ENCODE measurements around the gene MNS1. TPM values are rescaled to one million over a fixed set of nuclear protein-coding genes. Genes with fewer than 3 reads are reported as not detected.
"Not testable (repeated sequence)": the region's sequence is repeated elsewhere in the genome, so short reads cannot be mapped to it uniquely, and the experiment has no call there.

Gene MNS1
- 1 to 10 TPM; 1.5 to 2.2 TPM for total RNA-seq
- long read RNA-seq, donor 1, partial matches to known transcripts: 1 of 1 reads
- long read RNA-seq, donor 1, other reads (novel, unspliced or antisense): 0 of 1 reads
- long read RNA-seq, donor 2: 0 reads

DNA sequence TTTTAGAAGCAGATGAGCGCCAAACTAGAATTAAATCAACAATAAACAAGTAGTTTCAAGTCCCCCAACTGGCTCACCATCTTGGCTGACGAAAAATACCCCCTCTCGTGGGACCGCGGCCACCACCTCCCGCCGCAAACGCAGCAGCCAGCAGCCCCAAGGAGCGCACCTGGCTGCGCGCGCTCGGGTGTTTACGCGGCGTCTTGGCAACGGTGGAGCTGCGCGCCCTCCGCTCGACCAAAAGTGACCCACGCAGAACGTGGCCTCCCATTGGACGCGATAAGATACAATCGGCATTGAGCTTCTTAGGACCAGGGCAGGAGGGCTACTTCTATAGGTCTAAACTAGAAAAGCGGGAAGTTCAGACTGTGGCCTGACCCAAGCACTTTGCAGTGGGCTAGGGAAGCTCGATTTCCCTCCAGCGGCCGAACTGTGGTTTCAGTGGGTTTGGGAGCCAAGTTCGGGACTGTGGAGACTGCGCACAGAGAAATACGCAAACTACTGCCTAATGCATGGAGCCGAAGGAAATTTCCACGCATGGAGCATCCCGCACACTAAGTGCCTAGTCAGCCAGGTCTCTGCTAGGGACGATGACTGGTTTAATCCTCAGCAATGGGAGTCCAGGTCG, at the start of gene MNS1:
TSS of gene MNS1 (minus strand) at position 245 of the 628 bp plus-strand sequence. CDS start at position 80, 165 bp downstream.
- intact Hi-C loops (cut with DNase I): no loop called here
- peak; percentile 96 for DNase-seq (ENCODE audit: low spot score)

DNA sequence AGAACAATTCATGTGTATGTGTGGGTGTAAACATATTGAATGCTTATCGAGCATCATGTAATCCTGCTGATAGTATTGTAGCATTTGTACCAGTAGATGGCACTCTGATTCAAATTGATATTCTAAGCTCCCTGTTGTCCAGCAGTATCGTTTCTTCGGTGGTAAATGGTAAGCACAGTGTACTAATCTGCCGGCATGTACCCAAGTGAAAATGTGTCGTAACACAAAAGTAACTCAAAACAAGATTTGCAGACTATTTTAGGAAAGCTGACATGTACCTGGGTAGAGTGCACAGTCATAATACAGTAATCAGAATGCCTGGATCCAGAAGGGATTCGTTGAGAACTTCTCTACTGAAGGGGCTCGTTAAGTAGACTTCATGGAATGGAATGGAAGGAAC, 31.7 kb upstream of the MNS1 start:
- intact Hi-C loops (cut with DNase I): loop anchor here (10.0 kb wide), 4 partner anchors 328 to 718 kb away; no protein-coding TSS in a partner anchor
- no peak for DNase-seq (ENCODE audit: low spot score)

DNA sequence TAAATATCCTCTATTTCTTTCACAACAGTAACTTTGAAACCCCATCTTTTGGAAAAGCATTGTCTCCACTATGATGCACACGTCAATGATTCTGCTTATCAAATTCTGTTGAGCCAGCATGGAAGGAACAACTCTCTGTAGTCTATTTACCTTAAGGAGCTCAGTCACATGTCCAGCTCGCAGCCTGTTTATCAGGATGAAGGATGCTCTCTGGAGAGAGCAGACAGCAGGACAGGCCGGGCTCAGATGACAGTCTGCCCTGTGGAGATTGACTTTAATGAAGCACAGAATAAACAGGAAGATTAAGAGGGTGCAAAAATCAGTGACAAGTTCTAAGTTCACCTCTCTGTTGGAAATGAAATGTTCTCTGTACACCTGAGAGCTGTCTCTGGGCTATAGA, 30.6 kb upstream of the MNS1 start:
- no peak for DNase-seq (ENCODE audit: low spot score)
- intact Hi-C loops (cut with DNase I): loop anchor here (10.0 kb wide), 4 partner anchors 329 to 719 kb away; no protein-coding TSS in a partner anchor

DNA sequence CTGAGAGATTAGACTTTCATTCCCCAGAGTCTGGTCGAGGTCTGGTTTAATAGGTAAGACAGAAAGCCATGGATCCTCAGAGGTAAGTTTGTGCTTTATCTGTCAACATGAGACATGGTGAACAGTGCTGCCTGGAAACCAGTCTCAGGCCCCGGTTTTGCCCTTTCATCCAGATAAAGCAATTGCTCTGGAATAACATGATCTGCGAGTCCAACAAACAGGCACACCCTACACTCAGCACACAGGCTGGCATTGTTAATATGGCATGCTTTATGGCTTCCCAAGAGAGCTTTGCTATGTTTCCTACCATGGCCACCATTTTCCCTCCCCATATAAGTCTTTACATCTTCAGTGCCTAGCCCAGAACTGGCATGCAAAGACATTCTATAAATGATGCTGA, 30.1 kb upstream of the MNS1 start:
- intact Hi-C loops (cut with DNase I): loop anchor here (10.0 kb wide), 4 partner anchors 330 to 720 kb away; no protein-coding TSS in a partner anchor
- DNase-seq (ENCODE audit: low spot score): no peak

DNA sequence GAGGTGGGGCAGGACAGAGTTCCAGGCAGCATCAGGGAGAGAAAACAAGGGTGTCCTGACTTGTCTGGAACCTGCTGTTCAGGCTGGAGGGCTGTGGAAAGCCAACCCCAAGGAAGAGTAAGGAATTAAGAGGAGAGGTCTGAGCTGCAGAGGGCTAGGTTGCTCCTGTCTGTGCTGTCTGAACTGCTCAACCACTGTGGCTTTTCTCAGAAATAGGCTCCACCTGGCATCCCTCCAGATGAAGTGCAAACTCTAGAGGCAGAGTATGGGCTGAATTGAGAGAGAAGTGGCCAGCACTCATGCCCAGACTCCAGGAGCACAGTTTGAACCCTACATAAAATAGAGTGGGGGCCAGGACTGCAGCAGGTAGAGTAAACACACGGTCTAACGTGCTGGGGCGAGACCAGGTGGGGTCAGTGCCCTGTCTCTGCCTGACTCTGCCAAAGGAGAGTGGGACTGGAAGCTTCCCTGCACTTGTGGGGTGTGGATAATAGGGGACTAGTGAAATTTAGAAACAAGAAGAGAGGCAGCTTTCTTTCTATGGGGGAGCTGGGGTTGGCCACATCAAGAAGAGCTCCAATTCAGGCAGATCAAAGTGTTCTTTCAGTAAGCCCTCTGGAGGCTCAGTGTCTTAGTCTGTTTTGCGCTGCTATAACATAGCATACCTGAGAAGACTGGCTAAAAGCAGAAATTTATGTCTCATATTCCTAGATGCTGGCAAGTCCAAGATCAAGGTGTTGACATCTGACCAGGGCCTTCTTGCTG, 28.0 kb upstream of the MNS1 start:
- intact Hi-C loops (cut with DNase I): loop anchor here (5.0 to 10.0 kb wide), 5 partner anchors 332 to 1369 kb away; no protein-coding TSS in a partner anchor
- no peak for DNase-seq (ENCODE audit: low spot score)

GRCh38 chr15:56492236-56492635, 27.3 kb upstream of the MNS1 start:
- intact Hi-C loops (cut with DNase I): loop anchor here (5.0 to 10.0 kb wide), 5 partner anchors 333 to 1370 kb away; no protein-coding TSS in a partner anchor
- no peak for DNase-seq (ENCODE audit: low spot score)

DNA sequence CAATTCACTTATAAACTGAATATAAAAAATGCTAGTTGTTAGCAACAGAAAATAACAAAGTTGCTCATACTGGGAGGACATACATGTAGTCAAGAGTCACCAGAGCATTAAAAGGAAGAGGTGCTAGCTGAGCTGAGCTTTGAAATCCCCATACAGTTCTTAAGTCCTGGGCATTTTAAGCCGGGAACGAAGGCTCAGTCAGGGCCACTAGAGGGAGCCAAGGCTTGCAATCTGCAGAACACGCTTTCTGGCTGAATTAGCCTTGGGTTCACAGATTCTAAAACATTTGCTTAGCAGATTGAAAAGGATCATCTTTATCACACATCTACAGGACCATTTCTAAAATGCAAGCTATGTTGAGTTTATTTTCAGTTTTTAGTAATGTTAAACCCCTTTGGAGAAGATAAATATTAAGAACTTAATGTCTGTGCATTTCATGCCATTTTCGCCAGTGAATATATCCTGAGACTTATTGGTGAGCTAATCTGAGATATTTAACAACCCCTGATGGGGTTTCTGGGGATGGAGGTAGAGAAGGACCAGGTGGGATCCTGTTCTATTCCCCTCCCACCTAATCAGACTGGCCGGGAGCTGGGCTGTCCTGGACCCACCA, 26.3 kb upstream of the MNS1 start:
- intact Hi-C loops (cut with DNase I): loop anchor here (2.0 to 10.0 kb wide), 6 partner anchors 334 to 1371 kb away; no protein-coding TSS in a partner anchor

DNA sequence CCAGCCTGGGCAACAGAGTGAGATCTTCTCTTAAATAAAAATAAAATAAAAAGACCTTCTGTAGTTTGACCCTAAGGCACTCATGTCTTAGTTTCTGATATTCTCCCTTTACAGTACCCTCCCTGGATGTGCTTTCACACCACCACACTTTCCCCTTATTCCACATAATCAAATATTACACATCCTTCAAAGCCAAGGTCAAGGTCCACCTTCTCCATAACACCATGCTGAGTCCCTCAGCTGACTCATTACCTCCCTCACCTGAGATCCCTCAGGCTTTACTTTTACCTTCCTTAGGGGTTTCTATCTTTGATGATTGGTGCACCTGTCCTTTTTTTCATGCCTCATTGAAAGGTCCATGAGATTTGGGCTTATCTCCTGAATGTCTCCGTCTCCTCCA, 25.5 kb upstream of the MNS1 start:
- intact Hi-C loops (cut with DNase I): loop anchor here (2.0 to 10.0 kb wide), 6 partner anchors 334 to 1372 kb away; no protein-coding TSS in a partner anchor
- DNase-seq (ENCODE audit: low spot score): no peak

More for the DNA sequence above, 26.3 kb upstream of the MNS1 start:
- DNase-seq (ENCODE audit: low spot score): no peak

GRCh38 chr15:56486206-56486605, 21.3 kb upstream of the MNS1 start:
- intact Hi-C loops (cut with DNase I); DNase-seq (ENCODE audit: low spot score): not testable (repeated sequence)

DNA sequence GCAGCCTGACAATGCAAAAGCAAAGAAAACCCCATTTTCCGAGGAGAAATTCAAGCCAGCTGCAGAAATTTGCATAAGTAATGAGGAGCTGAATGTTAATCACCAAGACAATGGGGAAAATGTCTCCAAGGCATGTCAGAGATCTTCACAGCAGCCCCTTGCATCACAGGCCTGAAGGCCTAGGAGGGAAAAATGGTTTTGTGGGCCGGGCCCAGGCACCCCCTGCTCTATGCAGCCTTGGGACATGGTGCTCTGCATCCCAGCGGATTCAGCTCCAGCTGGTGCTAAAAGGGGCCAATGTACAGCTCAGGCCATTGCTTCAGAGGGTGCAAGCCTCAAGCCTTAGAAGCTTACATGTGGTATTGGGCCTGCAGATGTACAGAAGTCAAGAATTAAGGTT, 20.5 kb upstream of the MNS1 start:
- DNase-seq (ENCODE audit: low spot score); intact Hi-C loops (cut with DNase I): not testable (repeated sequence)

DNA sequence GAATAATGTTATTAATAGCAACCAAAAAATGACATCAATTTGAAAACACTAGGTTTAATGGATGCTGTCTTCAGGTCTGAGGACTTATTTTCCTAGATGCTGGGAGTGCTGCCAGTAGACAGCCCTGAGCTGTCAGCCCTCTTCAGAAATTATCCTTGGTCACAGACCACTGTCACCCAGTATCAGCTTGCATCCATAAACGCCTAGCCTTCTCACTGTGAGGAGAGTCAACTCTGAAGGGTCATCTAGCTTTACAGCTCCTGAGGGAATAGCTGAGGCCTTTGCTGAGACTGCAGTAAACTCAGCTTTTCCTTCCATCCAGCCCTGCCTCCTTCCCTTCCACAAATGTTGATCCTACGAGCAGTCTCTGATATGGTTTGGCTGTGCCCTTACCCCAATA, 19.4 kb upstream of the MNS1 start:
- intact Hi-C loops (cut with DNase I): no loop called here
- no peak for DNase-seq (ENCODE audit: low spot score)

DNA sequence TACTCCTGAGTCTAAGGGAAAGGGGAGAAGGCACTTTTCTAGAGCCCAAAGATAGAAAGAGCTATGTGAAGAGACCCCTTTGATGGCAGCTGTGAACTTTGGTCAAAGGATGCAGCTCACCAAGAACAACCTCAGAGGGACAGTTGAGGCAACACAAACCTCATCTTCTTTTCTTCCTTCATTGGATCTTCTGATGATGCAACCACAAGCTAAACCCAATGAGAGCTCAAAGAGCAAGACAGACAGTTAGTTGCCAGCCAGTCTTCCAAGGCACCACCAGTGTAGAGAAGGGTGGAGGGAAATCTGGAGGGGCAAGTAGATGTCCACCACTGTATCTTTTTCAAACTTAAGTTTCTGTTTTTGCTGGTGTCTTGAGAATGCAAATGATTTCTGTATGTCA, 10.4 kb upstream of the MNS1 start:
- intact Hi-C loops (cut with DNase I): no loop called here
- DNase-seq (ENCODE audit: low spot score): no peak

DNA sequence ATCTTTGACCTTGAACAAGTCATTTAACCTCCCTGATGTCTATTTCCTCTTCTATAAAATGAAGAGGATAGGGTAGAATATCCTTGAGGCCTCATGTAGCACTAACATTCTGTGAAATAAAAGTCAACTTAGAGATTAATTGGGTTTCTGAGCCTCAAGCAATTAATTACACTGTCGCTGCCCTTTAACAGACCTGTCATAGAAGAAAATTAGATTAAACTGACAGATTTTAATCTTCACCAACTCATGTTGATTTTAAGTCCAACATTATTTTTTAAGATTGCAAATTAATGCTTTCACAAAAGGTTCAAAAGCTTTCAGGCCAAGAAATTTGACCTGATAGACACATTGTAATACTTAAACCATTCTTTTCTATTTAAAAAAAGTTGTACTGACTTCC, 8.1 kb upstream of the MNS1 start:
- DNase-seq (ENCODE audit: low spot score): no peak
- intact Hi-C loops (cut with DNase I): no loop called here

DNA sequence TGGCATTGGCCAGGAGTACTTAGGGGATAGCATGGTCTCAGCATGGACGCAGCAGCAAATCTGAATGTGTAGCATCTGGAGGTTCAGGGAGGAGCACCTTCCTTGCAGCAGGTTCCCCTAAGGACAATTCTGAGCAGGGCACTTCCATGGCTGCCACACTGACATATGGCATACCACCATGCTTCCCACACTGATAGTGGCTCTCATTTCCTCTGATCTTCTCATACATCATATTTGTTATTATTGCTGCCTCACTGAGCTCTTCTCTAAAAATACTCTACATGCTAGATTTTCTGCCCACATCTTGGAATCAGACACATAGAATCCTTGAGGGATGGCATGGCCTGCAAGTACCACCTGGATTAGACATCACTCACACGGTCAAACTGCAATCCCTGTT, 7.3 kb upstream of the MNS1 start:
- no peak for DNase-seq (ENCODE audit: low spot score)
- intact Hi-C loops (cut with DNase I): no loop called here

GRCh38 chr15:56471440-56472069, 6.6 kb upstream of the MNS1 start:
- no peak for DNase-seq (ENCODE audit: low spot score)
- intact Hi-C loops (cut with DNase I): no loop called here

GRCh38 chr15:56469483-56469882, 4.5 kb upstream of the MNS1 start:
- intact Hi-C loops (cut with DNase I): no loop called here
- DNase-seq (ENCODE audit: low spot score): no peak

- no peak for DNase-seq (ENCODE audit: low spot score)
- intact Hi-C loops (cut with DNase I): no loop called here
Observed at GRCh38 chr15:56468401-56468800, 3.5 kb upstream of the MNS1 start.

DNA sequence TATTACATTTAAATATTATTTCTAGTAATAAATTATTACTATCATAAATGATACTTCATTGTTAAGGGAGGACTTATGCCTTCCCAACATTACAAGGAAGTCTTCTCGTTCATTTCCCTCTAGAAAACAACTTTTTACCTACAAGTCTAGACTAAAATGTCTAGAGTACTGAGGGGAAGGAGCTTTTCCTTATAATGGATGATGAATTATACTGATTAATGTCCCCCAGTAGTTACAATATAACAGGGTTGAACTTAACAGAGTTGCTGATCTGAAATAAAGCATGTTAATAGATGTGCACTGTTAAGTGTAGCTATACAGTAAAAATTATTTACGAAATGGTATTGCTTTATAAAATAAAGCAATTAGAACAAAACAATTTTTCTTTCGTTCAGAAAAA, 2.7 kb upstream of the MNS1 start:
- intact Hi-C loops (cut with DNase I): no loop called here

GRCh38 chr15:56460947-56461346, 4.0 kb downstream of the MNS1 start:
- no peak for DNase-seq (ENCODE audit: low spot score)
- intact Hi-C loops (cut with DNase I): no loop called here

More for the DNA sequence above, 2.7 kb upstream of the MNS1 start:
- no peak for DNase-seq (ENCODE audit: low spot score)
